ENCODE data around the gene DMTF1.
"Not testable (repeated sequence)": the region's sequence is repeated elsewhere in the genome, so short reads cannot be mapped to it uniquely, and the experiment has no call there.

The DMTF1 gene

DNA sequence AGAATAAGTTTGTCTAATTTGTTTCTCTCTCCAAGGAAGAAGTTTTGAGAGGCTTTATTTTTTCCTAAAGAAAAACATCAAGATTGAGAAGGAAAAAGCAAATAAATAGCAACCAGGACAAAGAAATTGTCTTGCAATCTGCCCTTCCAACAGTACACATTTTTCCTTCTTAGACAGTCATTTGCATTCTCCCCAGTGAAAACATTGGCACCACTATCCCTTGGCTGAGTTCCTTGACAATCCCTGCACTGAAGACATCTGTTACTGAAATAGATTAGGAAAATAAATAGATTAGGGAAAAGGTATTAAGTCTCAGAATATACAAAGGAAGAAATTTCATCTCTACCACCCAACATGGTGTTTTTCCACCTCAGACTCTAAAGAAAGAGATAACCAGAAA is 79.5 kb downstream of the DMTF1 start:
- no peak for DNase-seq

DNA sequence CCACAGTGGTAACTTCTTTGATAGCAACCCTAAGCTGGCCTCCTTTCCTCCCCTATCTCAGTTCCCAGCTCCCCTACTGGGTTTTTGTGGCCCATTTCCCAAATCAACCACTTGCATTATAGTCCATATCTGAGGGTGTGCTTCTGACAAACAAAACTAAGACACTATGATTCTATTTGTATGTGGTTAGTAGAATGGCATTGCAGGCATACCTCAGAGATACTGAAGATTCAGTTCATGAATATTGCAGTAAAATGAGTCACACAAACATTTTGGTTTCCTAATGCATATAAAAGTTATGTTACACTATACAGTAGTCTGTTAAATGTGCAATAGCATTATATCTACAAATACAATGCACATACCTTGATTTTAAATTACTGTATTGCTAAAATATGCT is 82.7 kb downstream of the DMTF1 start:
- DNase-seq = no peak

DNA sequence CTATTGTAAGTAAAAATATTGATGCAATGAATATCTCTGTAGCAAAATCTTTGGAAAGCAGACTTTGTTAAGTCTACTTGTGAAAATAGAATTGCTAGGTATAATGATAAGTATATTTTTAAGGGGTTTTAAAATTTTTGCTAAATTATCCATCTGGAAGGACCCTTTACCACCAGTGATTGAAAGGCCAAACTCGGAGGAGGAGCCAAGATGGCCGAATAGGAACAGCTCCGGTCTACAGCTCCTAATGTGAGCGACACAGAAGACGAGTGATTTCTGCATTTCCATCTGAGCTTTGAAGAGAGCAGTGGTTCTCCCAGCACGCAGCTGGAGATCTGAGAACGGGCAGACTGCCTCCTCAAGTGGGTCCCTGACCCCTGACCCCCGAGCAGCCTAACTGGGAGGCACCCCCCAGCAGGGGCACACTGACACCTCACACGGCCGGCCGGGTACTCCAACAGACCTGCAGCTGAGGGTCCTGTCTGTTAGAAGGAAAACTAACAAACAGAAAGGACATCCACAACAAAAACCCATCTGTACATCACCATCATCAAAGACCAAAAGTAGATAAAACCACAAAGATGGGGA is 86.3 kb downstream of the DMTF1 start:
- DNase-seq = not testable (repeated sequence)

DNA sequence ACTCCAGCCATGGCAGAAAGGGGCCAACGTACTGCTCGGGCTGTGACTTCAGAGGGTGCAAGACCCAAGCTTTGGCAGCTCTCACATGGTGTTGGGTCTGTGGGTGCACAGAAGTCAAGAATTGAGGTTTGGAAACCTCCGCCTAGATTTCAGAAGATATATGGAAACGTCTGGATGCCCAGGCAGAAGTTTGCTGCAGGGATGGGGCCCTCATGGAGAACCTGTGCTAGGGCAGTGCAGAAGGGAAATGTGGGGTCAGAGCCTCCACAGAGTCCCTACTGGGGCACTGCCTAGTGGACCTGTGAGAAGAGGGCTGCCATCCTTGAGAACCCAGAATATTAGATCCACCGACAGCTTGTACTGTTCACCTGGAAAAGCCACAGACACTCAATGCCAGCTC is 93.4 kb downstream of the DMTF1 start:
- not testable (repeated sequence) for DNase-seq
